Glomerular visceral epithelial cell (primary cell): ENCODE results near the gene MDH2.
"Not testable (repeated sequence)": the region's sequence is repeated elsewhere in the genome, so short reads cannot be mapped to it uniquely, and the experiment has no call there.

Source experiments
- DNase-seq: peaks from one replicate; pipeline ENCODE4 v3.0.0-alpha.2; 2016; ENCODE audit errors: extremely low spot score

MDH2 gene

GRCh38 chr7:76047811-76048667 is at the start of gene MDH2, which contains the start of gene STYXL1:
MDH2 (plus strand) TSS chr7:76048106; CDS start chr7:76048161, 55 bp downstream.
STYXL1 (minus strand) TSS chr7:76048000; CDS start chr7:76030523, 17,477 bp downstream.
- DNase-seq: peak; percentile 97

GRCh38 chr7:76000566-76000965 is 47.3 kb upstream of the MDH2 start:
- DNase-seq: no peak

GRCh38 chr7:76002139-76002538 is 45.8 kb upstream of the MDH2 start:
- no peak for DNase-seq

- no peak for DNase-seq
These were observed 45.1 kb upstream of the MDH2 start for GRCh38 chr7:76002822-76003221.

- no peak for DNase-seq
These were observed 44.6 kb upstream of the MDH2 start for GRCh38 chr7:76003351-76003750.

GRCh38 chr7:76005004-76005403 is 42.9 kb upstream of the MDH2 start:
- not testable (repeated sequence) for DNase-seq

GRCh38 chr7:76008156-76008687 is 39.7 kb upstream of the MDH2 start:
- DNase-seq: no peak

GRCh38 chr7:76009672-76010600 is 38.0 kb upstream of the MDH2 start:
- no peak for DNase-seq

GRCh38 chr7:76011442-76011861 is 36.5 kb upstream of the MDH2 start:
- no peak for DNase-seq

- DNase-seq: no peak
These were observed 31.5 kb upstream of the MDH2 start for GRCh38 chr7:76016191-76016947.

GRCh38 chr7:76018520-76018919 is 29.4 kb upstream of the MDH2 start:
- not testable (repeated sequence) for DNase-seq

GRCh38 chr7:76020031-76020714 is 27.7 kb upstream of the MDH2 start:
- peak; percentile 39 for DNase-seq

GRCh38 chr7:76022026-76022780 is 25.7 kb upstream of the MDH2 start:
- no peak for DNase-seq

- DNase-seq: no peak
These were observed 24.9 kb upstream of the MDH2 start for GRCh38 chr7:76023002-76023401.

GRCh38 chr7:76029682-76030081 is 18.2 kb upstream of the MDH2 start:
- DNase-seq: not testable (repeated sequence)

GRCh38 chr7:76031964-76032363 is 15.9 kb upstream of the MDH2 start:
- no peak for DNase-seq

GRCh38 chr7:76037310-76037709 is 10.6 kb upstream of the MDH2 start:
- DNase-seq: peak; percentile 65

GRCh38 chr7:76040126-76040525 is 7.8 kb upstream of the MDH2 start:
- no peak for DNase-seq

- DNase-seq: no peak
These were observed 3.5 kb upstream of the MDH2 start for GRCh38 chr7:76044375-76044865.

- no peak for DNase-seq
These were observed 548 bp upstream of the MDH2 start for GRCh38 chr7:76047305-76047810.
